GM18498 (cell line): ENCODE measurements around the gene CMTM6.
"Not testable (repeated sequence)": the region's sequence is repeated elsewhere in the genome, so short reads cannot be mapped to it uniquely, and the experiment has no call there.

Source experiments
- ATAC-seq: cut with Tn5 transposase; IDR thresholded peaks from one replicate; pipeline ENCODE4 v1.9.1; 2021; ENCODE audit warnings: mild to moderate bottlenecking, moderate library complexity; ENCODE audit not compliant: unreplicated experiment

Gene CMTM6, protein sequence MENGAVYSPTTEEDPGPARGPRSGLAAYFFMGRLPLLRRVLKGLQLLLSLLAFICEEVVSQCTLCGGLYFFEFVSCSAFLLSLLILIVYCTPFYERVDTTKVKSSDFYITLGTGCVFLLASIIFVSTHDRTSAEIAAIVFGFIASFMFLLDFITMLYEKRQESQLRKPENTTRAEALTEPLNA

DNA sequence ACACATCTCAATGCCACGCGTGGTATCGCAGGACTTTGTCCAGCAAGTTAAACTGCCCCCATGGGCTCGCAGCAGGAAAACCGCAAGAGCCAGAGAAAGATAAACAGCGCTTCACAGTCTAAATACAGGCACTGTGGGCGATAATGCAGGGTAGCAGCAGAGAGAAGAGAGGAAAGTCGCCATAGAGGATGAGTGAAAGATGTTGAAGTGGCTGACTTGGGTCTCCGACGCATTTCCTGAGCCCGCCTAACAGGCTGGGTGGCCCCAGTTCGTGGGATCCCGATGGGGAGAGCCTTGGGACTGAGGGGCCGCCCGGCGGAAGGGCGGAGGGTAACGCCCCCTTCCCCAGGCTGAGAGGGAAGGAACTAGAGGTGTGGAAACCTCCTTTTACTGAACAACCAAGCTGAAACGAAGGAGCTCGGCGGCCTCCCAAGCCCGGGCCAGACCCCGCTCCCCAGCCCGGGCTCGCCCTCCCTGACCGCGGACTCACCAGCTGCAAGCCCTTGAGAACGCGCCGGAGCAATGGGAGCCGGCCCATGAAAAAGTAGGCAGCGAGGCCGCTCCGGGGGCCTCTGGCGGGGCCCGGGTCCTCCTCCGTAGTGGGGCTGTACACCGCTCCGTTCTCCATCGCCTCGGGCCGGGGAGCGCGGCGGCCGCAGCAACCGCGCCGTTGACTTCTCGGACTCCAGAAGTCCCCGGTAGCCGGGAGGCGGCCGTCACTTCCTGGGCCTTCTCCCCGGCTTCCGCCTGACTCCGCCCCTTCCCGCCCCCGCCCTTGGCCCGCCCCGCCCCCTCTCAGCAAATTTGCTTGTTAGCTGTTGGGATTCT, at the start of gene CMTM6:
TSS of gene CMTM6 (minus strand) at position 735 of the 828 bp plus-strand sequence. CDS start at position 628, 107 bp downstream.
- peak; percentile 82 for ATAC-seq

DNA sequence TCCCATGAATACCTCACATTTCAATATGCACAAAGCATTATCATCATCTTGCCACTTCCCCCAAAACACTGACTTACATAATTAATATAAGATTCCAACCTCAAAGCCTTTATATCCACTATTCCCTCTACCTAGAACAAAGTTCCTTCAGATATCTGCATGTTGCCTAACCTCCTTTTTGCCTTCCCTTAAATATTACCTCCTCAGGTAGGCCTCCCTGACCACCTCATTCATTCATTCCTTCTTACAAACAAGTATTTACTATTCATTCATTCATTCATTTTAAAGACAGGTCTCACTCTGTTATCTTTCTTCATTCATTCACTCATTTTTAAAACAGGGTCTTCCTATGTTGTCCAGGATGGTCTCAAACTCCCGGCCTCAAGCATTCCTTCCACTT, 49.4 kb upstream of the CMTM6 start:
- ATAC-seq, result no peak

DNA sequence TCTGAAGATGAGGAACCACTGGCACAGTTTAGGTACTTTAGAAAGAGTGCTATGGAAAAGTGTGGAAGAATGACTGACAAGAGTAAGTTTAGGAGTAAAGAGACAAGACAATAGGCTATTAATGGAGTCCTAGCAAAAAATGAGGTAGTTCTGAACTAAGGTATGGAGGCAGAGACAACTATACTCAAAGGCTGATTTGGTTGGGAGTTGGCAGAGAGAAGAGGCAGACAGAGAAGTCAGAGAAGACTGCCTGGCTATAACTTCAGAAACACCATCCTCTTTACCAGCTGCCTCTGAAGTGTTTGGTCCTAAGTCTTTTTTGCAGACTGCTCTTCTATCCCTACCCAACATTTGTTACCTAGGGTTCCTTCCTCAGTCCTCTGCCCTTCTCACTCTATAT, 48.8 kb upstream of the CMTM6 start:
- no peak for ATAC-seq

DNA sequence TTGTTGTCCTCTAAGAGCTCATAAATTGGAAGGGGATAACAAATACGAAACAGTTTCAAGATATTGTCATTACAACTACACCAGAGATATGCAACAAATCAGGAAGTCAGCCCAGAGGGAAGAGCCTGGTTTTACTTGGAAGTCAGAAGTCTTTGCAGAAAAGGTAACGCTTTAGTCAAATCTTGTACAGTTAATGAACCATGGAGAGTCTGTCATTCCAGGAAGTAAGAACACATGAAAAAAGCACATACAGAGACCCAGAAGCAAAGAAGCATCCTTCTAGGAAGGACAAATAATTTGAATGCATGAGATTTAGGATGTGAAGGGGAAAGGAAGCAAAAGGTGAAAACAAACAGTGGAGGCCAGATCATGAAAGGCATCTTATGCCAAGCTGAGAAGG, 48.4 kb upstream of the CMTM6 start:
- ATAC-seq, result no peak

DNA sequence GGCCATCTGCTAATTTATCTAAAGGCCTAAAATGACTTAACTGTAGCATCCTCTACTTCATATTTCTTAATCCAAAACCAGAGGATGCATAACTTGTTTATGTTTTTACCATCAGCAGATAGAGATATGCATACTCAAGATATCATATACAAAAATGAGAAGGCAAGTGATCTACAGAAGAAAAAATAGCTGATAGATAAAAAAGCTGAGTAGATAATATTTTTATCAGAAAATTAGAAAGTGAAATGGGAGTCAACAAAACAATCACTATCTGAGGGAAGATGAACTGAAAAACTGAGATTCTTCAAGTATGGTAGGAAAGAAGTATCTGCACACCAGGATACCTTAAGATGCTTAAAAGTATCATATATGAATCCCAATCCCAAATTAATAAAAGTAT, 42.7 kb upstream of the CMTM6 start:
- no peak for ATAC-seq

DNA sequence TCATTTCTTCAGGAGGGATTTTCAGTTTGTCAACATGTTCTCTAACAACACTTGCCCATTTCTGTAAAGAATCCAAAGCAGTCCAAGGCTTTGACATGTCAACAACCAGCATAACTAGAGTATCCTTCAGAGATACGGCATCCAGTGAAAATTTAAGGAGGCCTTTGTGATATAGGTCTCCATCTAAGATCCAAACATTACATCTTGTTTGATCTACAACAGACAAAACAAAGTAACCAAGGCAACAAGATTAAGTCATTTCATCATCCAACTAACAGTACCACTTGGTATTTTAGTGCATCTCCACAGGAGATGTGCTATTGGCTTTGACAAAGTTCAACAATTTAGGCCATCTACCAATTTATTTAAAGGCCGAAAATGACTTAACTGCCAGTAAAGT, 42.2 kb upstream of the CMTM6 start:
- ATAC-seq, result no peak

DNA sequence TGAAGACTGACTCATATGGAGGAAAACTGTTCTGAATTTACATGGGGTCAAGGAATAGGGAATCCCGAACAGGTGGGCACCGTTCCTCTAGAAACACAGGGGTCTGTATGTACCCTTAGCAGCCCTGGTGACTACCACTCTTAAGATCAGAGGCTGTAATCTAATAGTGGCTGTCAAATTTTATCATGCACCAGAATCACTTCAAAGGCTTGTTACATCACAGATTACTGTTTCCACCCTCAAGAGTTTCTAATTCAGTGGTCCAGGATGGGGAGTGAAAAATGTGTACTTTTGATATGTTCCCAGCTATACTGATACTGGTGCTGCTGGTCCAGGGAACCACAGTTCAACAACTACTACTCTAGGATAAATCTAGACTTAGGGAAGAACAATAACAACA, 40.2 kb upstream of the CMTM6 start:
- no peak for ATAC-seq

DNA sequence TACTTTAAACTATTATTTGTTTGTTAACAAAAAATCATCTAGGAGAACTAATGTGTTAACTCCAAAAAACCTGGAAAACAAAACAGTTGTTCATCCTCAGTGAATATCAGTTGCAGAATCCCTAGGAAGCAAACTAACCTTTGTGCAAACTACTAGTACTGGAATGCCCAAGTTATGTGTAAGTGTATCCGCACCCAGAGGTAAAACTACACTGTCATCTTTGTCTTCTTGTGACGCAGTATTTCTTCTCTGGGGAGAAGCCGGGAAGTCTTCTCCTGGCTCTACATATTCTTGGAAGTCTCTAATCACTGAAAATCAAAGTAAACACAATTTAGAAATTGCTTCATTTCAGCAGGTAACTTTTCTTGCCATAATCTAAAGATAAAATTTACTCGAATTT, 38.2 kb upstream of the CMTM6 start:
- no peak for ATAC-seq

DNA sequence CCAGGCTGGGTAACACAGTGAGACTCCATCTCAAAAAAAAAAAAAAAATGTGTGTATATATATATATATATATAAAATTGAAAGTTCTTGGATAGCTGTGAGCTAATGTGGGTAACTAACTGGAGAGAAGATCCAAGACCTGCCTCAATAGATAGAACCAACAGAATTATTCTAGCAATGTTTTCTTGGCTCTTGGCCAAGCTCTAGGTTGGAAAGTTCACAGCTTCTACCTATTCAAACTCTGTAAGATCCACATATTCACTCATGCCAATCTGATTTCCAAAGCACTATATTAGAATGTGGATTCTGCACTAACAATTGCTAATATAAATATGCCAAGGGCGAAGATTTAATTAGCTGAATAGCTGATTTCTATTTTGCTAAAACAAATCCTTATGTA, 29.8 kb upstream of the CMTM6 start:
- no peak for ATAC-seq

DNA sequence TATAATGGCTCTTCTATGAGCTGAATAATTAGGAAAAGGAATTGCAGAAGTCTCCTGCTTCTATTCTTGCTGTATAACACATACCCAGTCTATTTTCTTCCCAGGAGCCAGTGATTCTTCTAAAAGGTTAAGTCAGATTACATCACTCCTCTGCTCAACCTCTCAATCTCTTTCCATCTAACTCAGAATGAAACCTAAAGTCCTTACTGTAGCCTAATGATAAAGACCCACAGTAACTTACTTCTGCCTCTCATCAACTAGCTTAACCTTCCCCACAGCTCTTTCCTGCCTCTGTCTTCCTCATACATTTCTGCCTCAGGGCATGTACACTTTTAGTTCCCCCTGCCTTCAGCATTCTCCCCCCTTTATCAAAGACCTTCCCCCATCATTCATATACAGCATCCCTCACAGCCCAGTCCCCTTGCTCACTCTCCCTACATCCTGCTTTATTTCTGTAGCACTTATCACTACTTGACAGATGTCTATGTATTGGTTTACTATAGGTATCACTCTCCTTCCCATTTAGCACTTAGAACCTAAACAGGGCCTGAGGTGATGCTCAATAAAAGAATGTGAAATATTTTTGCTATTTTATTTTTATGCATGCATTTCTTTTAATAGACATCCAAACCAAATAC, 28.5 kb upstream of the CMTM6 start:
- ATAC-seq, result no peak

DNA sequence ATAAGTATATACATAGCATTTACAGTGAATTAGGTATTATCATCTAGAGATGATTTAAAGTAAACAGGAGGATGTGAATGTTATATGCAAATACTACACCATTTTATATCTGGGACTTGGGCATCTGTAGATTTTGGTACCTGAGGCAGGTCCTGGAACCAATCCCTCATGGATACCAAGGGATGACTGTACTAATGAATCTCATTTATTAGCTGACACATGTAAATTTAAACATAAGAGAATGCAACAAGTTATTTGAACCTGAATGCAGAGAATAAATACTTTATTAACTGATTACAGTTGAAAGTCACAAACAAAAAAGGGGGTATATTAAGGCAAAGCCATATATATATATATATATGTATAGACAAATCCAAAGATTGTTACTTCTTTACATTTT, 23.1 kb upstream of the CMTM6 start:
- ATAC-seq, result no peak

DNA sequence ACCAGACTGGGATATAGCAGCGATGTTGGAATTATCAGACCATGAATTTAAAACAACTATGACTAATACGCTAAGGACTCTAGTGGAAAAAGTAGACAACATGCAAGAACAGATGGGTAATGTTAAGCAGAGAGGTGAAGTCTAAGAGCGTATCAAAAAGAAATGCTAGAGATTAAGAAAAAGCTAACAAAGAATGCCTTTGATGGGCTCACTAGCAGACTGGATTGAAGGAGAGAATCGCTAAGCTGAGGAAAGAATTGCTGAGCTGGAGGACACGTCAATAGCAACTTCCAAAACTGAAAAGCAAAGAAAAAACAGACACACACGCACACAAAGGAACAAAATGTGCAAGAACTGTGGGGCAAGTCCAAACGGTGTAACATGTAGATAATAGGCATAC, 20.0 kb upstream of the CMTM6 start:
- ATAC-seq, result no peak

DNA sequence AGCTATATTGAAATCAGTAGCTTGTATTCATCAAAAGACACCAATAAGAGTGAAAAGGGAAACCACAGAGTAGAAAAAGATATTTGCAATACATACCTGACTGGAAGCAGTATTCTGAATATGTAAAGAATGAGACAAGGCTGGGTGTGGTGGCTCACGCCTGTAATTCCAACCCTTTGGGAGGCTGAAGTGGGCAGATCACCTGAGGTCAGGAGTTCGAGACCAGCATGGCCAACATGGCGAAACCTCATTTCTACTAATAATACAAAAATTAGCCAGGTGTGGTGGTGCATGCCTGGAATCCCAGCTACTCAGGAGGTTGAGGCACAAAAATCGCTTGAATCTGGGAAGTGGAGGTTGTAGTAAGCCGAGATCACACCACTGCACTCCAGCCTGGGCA, 16.3 kb upstream of the CMTM6 start:
- not testable (repeated sequence) for ATAC-seq

DNA sequence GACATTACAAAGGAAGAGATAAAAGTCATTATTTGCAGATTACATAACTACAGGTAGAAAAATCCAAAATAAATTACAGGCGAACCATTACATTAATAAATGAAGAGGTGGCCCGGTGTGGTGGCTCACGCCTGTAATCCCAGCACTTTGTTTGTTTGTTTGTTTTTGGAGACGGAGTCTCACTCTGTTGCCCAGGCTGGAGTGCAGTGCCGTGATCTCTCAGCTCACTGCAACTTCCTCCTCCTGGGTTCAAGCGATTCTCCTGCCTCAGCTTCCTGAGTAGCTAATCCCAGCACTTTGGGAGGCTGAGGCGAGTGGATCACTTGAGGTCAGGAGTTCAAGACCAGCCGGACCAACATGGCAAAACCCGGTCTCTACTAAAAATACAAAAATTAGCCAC, 14.1 kb upstream of the CMTM6 start:
- peak; percentile 30 for ATAC-seq

DNA sequence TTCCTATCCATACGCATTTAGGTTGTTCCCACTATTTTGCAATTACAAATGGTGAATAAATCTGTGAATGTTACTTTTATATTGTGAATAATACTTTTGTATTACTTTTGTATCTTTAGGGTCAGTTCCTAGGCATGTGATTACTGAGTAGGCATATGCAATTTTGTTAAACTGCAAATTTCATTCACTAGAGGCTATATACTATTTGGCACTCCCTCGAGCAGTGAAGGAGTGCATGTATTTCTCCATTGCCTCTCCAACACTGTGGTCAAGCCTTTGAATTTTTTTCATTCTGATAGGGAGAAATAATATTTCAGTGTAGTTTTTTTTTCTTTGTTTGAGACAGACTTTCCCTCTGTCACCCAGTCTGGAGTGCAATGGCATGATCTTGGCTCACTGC, 8.4 kb upstream of the CMTM6 start:
- ATAC-seq, result no peak

DNA sequence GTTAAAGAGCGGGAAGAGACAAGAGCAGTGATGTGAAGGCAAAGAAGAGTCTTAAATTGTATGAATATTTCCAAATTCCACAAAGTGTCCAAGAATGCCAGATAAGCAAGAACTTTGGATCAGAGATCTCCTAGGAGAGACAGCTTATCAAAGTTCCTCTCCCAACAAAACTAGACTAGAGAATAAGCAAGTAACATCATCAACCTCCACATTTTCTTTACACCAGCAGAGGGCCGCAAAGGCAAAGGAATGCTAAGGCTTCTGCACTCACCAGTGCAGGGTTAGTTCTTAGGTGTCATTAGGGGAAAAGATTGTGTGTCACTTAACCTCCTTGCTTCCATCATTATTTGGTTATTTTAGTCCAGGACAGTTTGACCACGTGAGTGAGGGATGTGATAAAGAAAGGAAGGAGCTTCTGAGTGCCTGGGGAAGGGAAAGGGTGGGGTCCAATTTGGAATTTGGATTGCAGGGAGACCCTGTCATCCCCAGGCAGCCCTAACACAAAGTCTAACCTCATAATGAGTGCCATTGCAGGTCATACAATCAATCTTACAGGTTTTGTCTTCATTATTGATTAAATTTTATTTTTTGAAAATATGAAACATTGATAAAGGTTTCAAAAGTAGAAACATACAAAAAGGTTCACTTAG, 7.5 kb upstream of the CMTM6 start:
- ATAC-seq, result peak; percentile 82

DNA sequence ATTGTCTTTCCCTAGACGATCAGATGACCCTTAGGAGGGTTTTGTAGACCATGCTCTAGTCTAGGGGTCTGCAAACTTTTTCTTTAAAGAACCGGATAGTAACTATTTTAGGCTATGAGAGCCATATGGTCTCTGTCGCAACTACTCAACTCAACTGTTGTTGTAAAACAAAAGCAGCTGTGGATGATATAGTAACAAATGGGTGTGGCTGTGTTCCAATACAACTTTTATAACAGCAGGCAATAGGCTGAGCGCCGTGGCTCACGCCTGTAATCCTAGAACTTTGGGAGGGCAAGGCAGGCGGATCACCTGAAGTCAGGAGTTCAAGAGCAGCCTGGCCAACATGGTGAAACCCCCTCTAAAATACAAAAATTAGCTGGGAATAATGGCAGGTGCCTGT, 6.1 kb upstream of the CMTM6 start:
- no peak for ATAC-seq

DNA sequence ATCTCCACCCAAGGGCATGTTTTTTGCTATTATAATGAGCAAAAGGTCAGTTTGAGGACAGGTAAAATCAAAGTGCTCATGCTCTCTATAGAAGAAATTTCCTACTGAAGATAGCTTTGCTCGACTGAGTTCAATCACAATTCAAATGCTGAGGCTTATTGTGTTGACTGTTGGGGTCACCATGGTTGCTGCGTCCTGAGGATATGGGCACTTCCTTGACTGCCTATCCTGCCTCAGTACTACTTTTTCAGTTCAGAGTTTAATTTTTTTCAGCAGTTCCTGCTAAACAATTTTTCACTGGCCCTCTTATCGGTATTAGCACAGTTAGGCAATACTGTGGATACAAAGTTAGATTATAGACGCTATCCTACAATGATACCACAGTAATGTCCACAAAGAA, 3.8 kb upstream of the CMTM6 start:
- no peak for ATAC-seq

DNA sequence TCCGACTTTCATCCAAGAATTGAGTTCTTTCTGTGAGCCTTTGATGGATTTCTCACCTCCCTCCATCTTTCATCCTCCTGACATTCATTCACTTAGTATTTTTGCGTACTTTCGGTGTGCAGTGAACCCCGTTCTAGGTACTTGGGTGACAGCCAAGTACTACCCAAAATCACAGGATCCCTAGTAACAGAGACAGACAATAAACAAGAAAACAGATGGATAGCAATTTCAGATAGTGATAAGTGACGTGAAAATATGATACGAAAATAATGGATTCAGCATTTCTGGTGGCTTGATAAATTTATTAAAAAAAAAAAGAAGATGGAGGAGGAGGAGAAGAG, 264 bp upstream of the CMTM6 start:
- peak; percentile 1 for ATAC-seq

DNA sequence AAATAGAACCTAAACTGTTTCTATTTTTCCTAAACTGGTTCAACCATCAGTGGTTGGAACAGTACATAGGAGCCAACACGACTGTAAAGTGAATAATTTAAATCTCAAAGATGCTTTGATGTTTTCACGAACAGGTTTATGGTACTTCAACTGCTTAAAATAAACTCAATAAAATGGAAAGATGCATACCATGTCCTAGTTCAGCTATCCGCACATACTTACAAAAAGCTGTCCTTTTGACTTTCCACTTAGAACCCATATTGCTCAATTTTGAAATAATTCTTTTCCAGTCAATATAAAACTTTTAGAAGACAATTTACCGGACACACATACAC, 902 bp downstream of the CMTM6 start:
- ATAC-seq, result peak; percentile 5

DNA sequence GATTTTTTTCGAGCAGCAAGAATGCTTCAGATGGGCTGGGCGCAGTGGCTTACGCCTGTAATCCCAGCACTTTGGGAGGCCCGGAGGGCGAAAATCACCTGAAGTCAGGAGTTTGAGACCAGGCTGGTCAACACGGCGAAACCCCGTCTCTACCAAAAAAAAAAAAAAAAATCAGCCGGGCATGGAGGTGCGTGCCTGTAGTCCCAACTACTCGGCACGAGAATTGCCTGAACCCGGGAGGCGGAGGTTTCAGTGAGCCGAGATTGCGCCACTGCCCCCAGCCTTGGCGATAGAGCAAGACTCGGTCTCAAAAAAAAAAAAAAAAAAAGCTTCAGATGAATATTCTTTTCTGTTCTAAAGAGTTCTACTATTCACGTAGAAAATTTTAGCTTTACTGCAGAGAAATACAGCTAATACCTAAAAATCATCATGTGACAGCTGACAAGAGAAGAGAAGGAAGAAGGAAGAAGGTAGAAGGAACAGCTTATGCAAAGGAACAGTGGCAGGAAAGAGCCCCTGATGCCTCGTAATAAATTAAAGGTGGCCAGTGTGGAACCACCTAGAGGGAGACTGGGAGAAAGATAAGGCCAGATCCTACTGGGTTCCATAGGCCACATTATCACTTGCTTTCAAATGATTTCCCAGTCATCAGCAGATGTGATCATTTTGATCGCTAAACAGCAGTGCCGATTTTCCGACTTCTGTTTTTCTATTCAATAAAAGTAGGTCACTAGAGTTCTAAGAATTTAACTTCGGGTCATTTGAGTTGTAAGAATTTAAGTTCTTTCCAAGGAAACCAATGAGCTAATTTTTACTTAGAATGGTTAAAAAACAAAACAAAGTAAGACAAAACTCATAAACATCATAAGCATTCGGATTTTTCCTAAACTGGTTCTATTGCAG, 1.5 kb downstream of the CMTM6 start:
- ATAC-seq, result no peak
